Uterus (tissue), 4 donors: ENCODE measurements around the gene VNN1. TPM values are rescaled to one million over a fixed set of nuclear protein-coding genes. Genes with fewer than 3 reads are reported as not detected.
"Not testable (repeated sequence)": the region's sequence is repeated elsewhere in the genome, so short reads cannot be mapped to it uniquely, and the experiment has no call there.

Experiments
- DNase-seq, 2 donors: peaks; one replicate each; pipeline ENCODE4 v3.0.0-alpha.2; 2019 to 2020
- H3K27ac ChIP-seq, 2 donors: fragments of 200-600 bp; sonication (generic); 1 replicate in 1 of 2; 2 replicates in 1 of 2; pipeline ENCODE4 v1.5.1; 2016 to 2018
- H3K27me3 ChIP-seq, 2 donors: fragments of 200-600 bp; sonication (generic); one replicate each; pipeline ENCODE4 v1.5.1; 2018 to 2019; ENCODE audit warnings: control low read depth in 1 of 2
- H3K36me3 ChIP-seq, 2 donors: fragments of 200-600 bp; sonication (generic); one replicate each; pipeline ENCODE4 v1.5.1; 2019; ENCODE audit warnings: control low read depth in 1 of 2
- H3K4me1 ChIP-seq, 2 donors: fragments of 200-600 bp; sonication (generic); one replicate each; pipeline ENCODE4 v1.5.1; 2018 to 2019; ENCODE audit warnings: control low read depth in 1 of 2
- H3K4me3 ChIP-seq, 2 donors: fragments of 200-600 bp; sonication (generic); 1 replicate in 1 of 2; 2 replicates in 1 of 2; pipeline ENCODE4 v1.5.1; 2018 to 2019; ENCODE audit warnings: mild to moderate bottlenecking in 1 of 2
- H3K9me3 ChIP-seq, 2 donors: fragments of 200-600 bp; sonication (generic); one replicate each; pipeline ENCODE4 v1.5.1; 2019; ENCODE audit warnings: control low read depth in 1 of 2
- CTCF ChIP-seq, 4 experiments: fragments of 200-600 bp in 2 of 4; fragments of 450-650 bp in 2 of 4; sonication (generic) in 2 of 4; IDR thresholded peaks; one replicate each; pipeline ENCODE4 v1.5.1; 2016 to 2019; ENCODE audit warnings: antibody characterized with exemption in 4 of 4, mild to moderate bottlenecking in 2 of 4, moderate library complexity in 1 of 4
- POLR2A ChIP-seq, 2 donors: fragments of 450-650 bp; IDR thresholded peaks; one replicate each; pipeline ENCODE4 v1.6.1; 2016; ENCODE audit warnings: antibody characterized with exemption in 2 of 2, mild to moderate bottlenecking in 1 of 2, moderate library complexity in 1 of 2
- intact Hi-C: fragments of 100-400 bp; cut with DNase I; formaldehyde crosslinking; loops from one replicate; pipeline ENCODE4 v1.15.1; 2023; ENCODE audit warnings: low total_unique reads
- total RNA-seq, 4 donors: library from RNA; depleted of rRNA in 3 of 4; stranded (reverse); fragments of >200 nt in 3 of 4; gene quantifications; one replicate each; pipeline versions ENCODE4 v1.1.0 to v1.2.4, GENCODE V29; 2014 to 2023
- donor health status: DM: yes; HTN: yes; CAD: no.

Gene VNN1
- total RNA-seq, 4 donors from 2014 or later = 0.64 to 2.9 (median 0.83) TPM; not detected in 1

DNA sequence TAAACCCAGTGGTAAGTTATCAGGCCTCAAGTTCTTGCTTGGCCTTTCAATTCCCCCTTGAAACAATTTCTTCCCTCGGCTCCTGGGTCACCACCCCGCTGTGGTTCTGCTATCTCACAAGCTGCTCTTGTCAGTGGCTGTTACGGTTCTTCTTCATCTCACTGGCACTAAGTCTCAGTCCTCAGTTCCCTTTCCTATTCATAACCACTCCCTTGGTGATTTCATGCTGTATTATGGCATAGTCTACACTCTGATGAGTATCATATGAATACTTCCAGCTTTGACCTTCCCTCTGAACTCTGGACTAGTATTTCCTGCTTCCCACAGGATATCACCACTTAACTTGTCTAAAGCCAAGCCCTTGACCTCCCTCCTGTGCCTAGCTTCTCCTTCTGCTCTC, 62.8 kb downstream of the VNN1 start:
- Histone ChIP-seq H3K27me3 (no peaks in the 10 kb centered on the region), H3K27ac (no peak overlapping the region), H3K4me1 (no peaks in the 10 kb centered on the region), H3K36me3 (no peaks in the 10 kb centered on the region), H3K4me3 (no peak overlapping the region), H3K9me3 (no peaks in the 10 kb centered on the region)
- intact Hi-C loops = no loop called here
- TF ChIP-seq CTCF (IDR thresholded peaks at IDR 0.05) = no peak
- TF ChIP-seq POLR2A (IDR thresholded peaks at IDR 0.05) = no peak
- DNase-seq = no peak

DNA sequence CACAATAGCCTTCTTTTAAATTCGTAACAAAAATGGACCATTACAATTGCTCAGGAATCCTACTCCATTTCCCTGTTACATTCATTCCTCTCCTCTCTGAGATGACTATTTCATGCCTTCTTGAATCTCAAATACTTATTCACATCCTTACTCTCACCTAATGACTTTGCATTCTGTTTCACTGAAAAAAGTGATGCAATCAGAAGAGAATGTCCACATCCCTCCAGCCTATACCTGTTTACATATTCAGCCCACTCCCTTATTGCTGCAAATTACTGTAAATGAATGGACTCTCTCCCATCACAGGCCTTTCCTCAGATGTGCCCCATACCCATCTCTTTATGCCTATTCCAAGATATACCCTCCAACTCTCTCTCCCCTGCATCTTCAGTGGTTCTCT, 63.4 kb downstream of the VNN1 start:
- no peaks in the 10 kb centered on the region for H3K36me3 ChIP-seq
- H3K4me1 ChIP-seq = no peaks in the 10 kb centered on the region
- H3K27ac ChIP-seq = no peak overlapping the region
- H3K9me3 ChIP-seq = no peaks in the 10 kb centered on the region
- TF ChIP-seq CTCF (IDR thresholded peaks at IDR 0.05) (no peak), POLR2A (IDR thresholded peaks at IDR 0.05) (no peak)
- H3K27me3 ChIP-seq = no peaks in the 10 kb centered on the region
- no peak overlapping the region for H3K4me3 ChIP-seq
- intact Hi-C loops = no loop called here
- no peak for DNase-seq

GRCh38 chr6:132648828-132649227, 65.0 kb downstream of the VNN1 start:
- DNase-seq = no peak
- H3K27ac ChIP-seq = no peak overlapping the region
- H3K4me3 ChIP-seq = no peak overlapping the region
- no peaks in the 10 kb centered on the region for H3K4me1 ChIP-seq
- no peaks in the 10 kb centered on the region for H3K27me3 ChIP-seq
- TF ChIP-seq POLR2A (IDR thresholded peaks at IDR 0.05) (no peak), CTCF (IDR thresholded peaks at IDR 0.05) (no peak)
- no peaks in the 10 kb centered on the region for H3K36me3 ChIP-seq
- no peaks in the 10 kb centered on the region for H3K9me3 ChIP-seq
- intact Hi-C loops = no loop called here

DNA sequence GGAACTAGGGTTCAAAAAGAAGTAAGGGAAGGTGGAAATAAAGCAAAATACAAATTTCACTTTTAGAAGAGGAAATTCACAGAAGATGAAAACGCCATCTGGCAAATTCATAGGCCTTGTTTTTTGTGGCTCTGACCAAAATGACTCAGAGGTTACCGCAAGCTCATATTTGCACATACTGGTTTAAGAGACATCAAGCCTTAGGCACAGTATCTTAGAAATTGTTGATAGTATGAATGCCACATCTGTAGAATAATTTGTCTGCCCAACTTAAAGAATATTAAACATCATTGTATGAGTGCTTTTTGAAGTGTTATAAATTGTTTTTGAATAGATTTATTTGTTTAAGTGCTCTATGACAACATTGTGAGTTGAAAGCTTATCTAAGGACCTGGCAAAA, 65.5 kb downstream of the VNN1 start:
- Histone ChIP-seq H3K4me3 (no peak overlapping the region), H3K9me3 (no peaks in the 10 kb centered on the region), H3K36me3 (no peaks in the 10 kb centered on the region), H3K27ac (no peak overlapping the region), H3K4me1 (no peaks in the 10 kb centered on the region), H3K27me3 (no peaks in the 10 kb centered on the region)
- TF ChIP-seq CTCF (IDR thresholded peaks at IDR 0.05) (no peak), POLR2A (IDR thresholded peaks at IDR 0.05) (no peak)
- no peak for DNase-seq
- intact Hi-C loops = no loop called here

DNA sequence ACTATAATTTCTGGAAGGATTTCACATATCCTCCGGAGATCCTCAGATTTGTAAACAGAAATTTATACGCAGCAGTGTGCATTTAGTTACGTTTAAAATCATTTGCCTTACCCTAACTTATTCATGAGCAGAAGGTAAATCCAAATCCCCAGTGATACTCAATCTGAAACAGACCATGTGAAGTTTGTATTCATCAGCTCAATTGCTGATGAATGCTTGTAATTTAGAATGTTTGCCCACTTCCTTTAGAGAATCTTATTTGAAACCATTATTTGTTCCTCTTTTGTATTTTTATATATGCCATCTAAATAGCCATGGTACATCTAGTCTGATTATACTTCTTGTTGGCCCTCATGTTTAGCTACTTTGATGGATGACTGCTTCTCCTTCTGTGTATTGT, 70.3 kb downstream of the VNN1 start:
- TF ChIP-seq CTCF (IDR thresholded peaks at IDR 0.05) (no peak), POLR2A (IDR thresholded peaks at IDR 0.05) (no peak)
- Histone ChIP-seq H3K9me3 (no peaks in the 10 kb centered on the region), H3K27ac (no peak overlapping the region), H3K27me3 (no peaks in the 10 kb centered on the region), H3K4me3 (no peak overlapping the region), H3K36me3 (no peaks in the 10 kb centered on the region), H3K4me1 (no peaks in the 10 kb centered on the region)
- intact Hi-C loops = no loop called here
- DNase-seq = no peak

DNA sequence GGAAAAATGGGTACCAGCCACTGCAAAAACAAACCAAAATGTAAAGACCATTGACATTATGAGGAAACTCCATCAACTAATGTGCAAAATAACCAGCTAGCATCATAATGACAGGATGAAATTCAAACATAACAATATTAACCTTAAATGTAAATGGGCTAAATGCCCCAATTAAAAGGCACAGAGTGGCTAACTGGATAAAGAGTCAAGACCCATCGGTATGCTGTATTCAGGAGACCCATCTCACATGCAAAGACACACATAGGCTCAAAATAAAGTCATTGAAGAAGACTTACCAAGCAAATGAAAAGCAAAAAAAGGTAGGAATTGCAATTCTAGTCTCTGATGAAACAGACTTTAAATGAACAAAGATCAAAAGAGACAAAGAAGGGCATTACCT, 76.7 kb downstream of the VNN1 start:
- H3K36me3 ChIP-seq, H3K4me1 ChIP-seq, H3K27ac ChIP-seq, intact Hi-C loops, H3K27me3 ChIP-seq, H3K4me3 ChIP-seq, H3K9me3 ChIP-seq, DNase-seq: not testable (repeated sequence)

- H3K27me3 ChIP-seq, DNase-seq, H3K4me3 ChIP-seq, H3K4me1 ChIP-seq, H3K9me3 ChIP-seq, H3K36me3 ChIP-seq, intact Hi-C loops, H3K27ac ChIP-seq: not testable (repeated sequence)
These were observed 77.9 kb downstream of the VNN1 start for GRCh38 chr6:132635906-132636305.

DNA sequence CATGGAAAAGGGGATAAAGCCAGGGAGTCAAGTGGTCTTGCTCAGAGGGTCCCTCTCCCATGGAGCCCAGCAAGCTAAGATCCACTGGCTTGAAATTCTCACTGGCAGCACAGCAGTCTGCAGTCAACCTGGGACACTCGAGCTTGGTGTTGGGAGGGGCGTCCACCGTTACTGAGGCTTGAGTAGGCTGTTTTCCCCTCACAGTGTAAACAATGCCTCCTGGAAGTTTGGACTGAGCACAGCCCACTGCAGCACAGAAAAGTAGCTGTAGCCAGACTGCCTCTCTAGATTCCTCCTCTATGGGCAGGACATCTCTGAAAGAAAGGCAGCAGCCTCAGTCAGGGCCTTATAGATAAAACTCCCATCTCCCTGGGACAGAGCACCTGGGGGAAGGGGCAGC, 78.6 kb downstream of the VNN1 start:
- intact Hi-C loops, H3K27me3 ChIP-seq, DNase-seq, H3K36me3 ChIP-seq, H3K9me3 ChIP-seq, H3K4me3 ChIP-seq, H3K4me1 ChIP-seq, H3K27ac ChIP-seq: not testable (repeated sequence)
